Liver (tissue), 9 donors: ENCODE measurements around the gene IFT25. TPM values are rescaled to one million over a fixed set of nuclear protein-coding genes. Genes with fewer than 3 reads are reported as not detected.

Source experiments
- DNase-seq: peaks from one replicate; pipeline ENCODE4 v3.0.0-alpha.2; 2017; ENCODE audit warnings: low spot score
- H3K27ac ChIP-seq, 2 donors: one replicate each; pipeline ENCODE4 v1.7.0; 2013; ENCODE audit warnings: inconsistent platforms in 2 of 2, low read length in 2 of 2, control low read depth in 1 of 2, low read depth in 1 of 2, mild to moderate bottlenecking in 1 of 2
- H3K27me3 ChIP-seq, 4 donors: one replicate each; pipeline versions ENCODE4 v1.6.1 to v1.7.0; 2013; ENCODE audit warnings: low read length in 3 of 4, inconsistent platforms in 1 of 4, mild to moderate bottlenecking in 1 of 4, moderate library complexity in 1 of 4; ENCODE audit not compliant: control insufficient read depth in 4 of 4, insufficient read depth in 4 of 4
- H3K36me3 ChIP-seq, 4 donors: one replicate each; pipeline versions ENCODE4 v1.6.1 to v1.7.0; 2013; ENCODE audit warnings: low read length in 3 of 4, mild to moderate bottlenecking in 3 of 4, low read depth in 1 of 4, moderate library complexity in 1 of 4; ENCODE audit not compliant: control insufficient read depth in 4 of 4, insufficient read depth in 3 of 4
- H3K4me1 ChIP-seq, 4 donors: one replicate each; pipeline versions ENCODE4 v1.6.1 to v1.7.0; 2013; ENCODE audit warnings: low read length in 3 of 4, mild to moderate bottlenecking in 3 of 4, moderate library complexity in 1 of 4; ENCODE audit not compliant: control insufficient read depth in 4 of 4, insufficient read depth in 4 of 4
- H3K4me3 ChIP-seq, 3 donors: one replicate each; pipeline versions ENCODE4 v1.6.1 to v1.7.0; 2013; ENCODE audit warnings: low read length in 3 of 3, control low read depth in 1 of 3, low read depth in 1 of 3, mild to moderate bottlenecking in 1 of 3
- H3K9ac ChIP-seq, 2 donors: one replicate each; pipeline ENCODE4 v1.7.0; 2013; ENCODE audit warnings: low read length in 2 of 2, mild to moderate bottlenecking in 2 of 2, moderate library complexity in 2 of 2, control low read depth in 1 of 2, low read depth in 1 of 2
- H3K9me3 ChIP-seq, 4 donors: one replicate each; pipeline versions ENCODE4 v1.6.1 to v1.7.0; 2013; ENCODE audit warnings: low read length in 3 of 4; ENCODE audit not compliant: control insufficient read depth in 4 of 4
- ATF3 ChIP-seq: IDR thresholded peaks from 2 replicates; pipeline ENCODE4 v1.6.1; 2016; ENCODE audit warnings: antibody characterized with exemption
- EGR1 ChIP-seq, 2 donors: IDR thresholded peaks; 2 replicates each; pipeline ENCODE4 v1.6.1; 2016 to 2018; ENCODE audit warnings: antibody characterized with exemption in 2 of 2, low read depth in 2 of 2
- FOXA1 ChIP-seq: IDR thresholded peaks from 2 replicates; pipeline ENCODE4 v1.6.1; 2016; ENCODE audit warnings: antibody characterized with exemption
- FOXA2 ChIP-seq: IDR thresholded peaks from 2 replicates; pipeline ENCODE4 v1.6.1; 2016; ENCODE audit warnings: antibody characterized with exemption
- HNF4A ChIP-seq, 2 donors: conservative IDR thresholded peaks; 2 replicates each; pipeline ENCODE4 v1.6.1; 2016; ENCODE audit warnings: antibody characterized with exemption in 2 of 2, mild to moderate bottlenecking in 2 of 2
- HNF4G ChIP-seq: IDR thresholded peaks from 2 replicates; pipeline ENCODE4 v1.6.1; 2016; ENCODE audit warnings: antibody characterized with exemption
- JUND ChIP-seq, 2 donors: IDR thresholded peaks; 2 replicates each; pipeline ENCODE4 v1.6.1; 2016; ENCODE audit warnings: antibody characterized with exemption in 2 of 2
- MAX ChIP-seq: IDR thresholded peaks from 2 replicates; pipeline ENCODE4 v1.6.1; 2016; ENCODE audit warnings: antibody characterized with exemption
- NR2F2 ChIP-seq: IDR thresholded peaks from 2 replicates; pipeline ENCODE4 v1.6.1; 2016; ENCODE audit warnings: antibody characterized with exemption
- RAD21 ChIP-seq, 2 donors: IDR thresholded peaks; 2 replicates each; pipeline ENCODE4 v1.6.1; 2016; ENCODE audit warnings: antibody characterized with exemption in 2 of 2, mild to moderate bottlenecking in 2 of 2
- REST ChIP-seq: IDR thresholded peaks from 2 replicates; pipeline ENCODE4 v1.6.1; 2016; ENCODE audit warnings: antibody characterized with exemption, mild to moderate bottlenecking
- RXRA ChIP-seq, 2 donors: IDR thresholded peaks; 2 replicates each; pipeline ENCODE4 v1.6.1; 2017 to 2018; ENCODE audit warnings: antibody characterized with exemption in 2 of 2, mild to moderate bottlenecking in 1 of 2
- SP1 ChIP-seq: IDR thresholded peaks from 2 replicates; pipeline ENCODE4 v1.6.1; 2018; ENCODE audit warnings: antibody characterized with exemption, mild to moderate bottlenecking
- TAF1 ChIP-seq: conservative IDR thresholded peaks from 2 replicates; pipeline ENCODE4 v1.6.1; 2016; ENCODE audit warnings: antibody characterized with exemption, mild to moderate bottlenecking
- YY1 ChIP-seq: IDR thresholded peaks from 2 replicates; pipeline ENCODE4 v1.6.1; 2016; ENCODE audit warnings: antibody characterized with exemption, mild to moderate bottlenecking
- WGBS: extraction: QIAGEN DNeasy Blood & Tissue Kit; methylation state at CpG from one replicate; pipeline ENCODE4 v1.1.7; 2013; 5-methylcytosine and 5-hydroxymethylcytosine counted together
- polyA plus RNA-seq, 2 donors: library from polyadenylated mRNA; stranded (reverse) in 1 of 2; unstranded in 1 of 2; fragments of 200-250 nt in 1 of 2; fragments of >200 nt in 1 of 2; fragmentation: Nextera tagmentation in 1 of 2; extraction: Ambion mirVana in 1 of 2; gene quantifications; one replicate each; pipeline versions ENCODE4 v1.2.1 to v1.2.3, GENCODE V29; 2013 to 2015
- total RNA-seq, 2 donors: library from RNA; depleted of rRNA; stranded (reverse); fragments of >200 nt; gene quantifications; one replicate each; pipeline ENCODE4 v1.2.3, GENCODE V29; 2014
- TF ChIP-seq, protein P1 (sequence below): IDR thresholded peaks from 2 replicates; pipeline ENCODE4 v1.6.1; 2016; ENCODE audit warnings: antibody characterized with exemption
- TF ChIP-seq, protein P2 (sequence below): fragments of 150-350 bp; IDR thresholded peaks from 2 replicates; pipeline ENCODE4 v1.5.1; 2017; ENCODE audit warnings: improper control_type of control experiment, low read depth, low read length; ENCODE audit not compliant: missing input control
- donor health status: healthy.
- donor health status: healthy.
- donor health status: healthy.
- donor health status: healthy.
- donor health status: healthy.

The IFT25 gene
- total and polyA plus RNA-seq, 4 donors: 8.6 to 37.4 (median 15.6) TPM

GRCh38 chr1:53968125-53968513 lies 22.6 kb upstream of the IFT25 start:
- WGBS: 52% methylated on average over 2 of the region's 2 CpGs
- H3K9me3 ChIP-seq: no peaks in the 10 kb centered on the region
- H3K9ac ChIP-seq: no peak overlapping the region
- TF ChIP-seq JUND (IDR thresholded peaks at IDR 0.05) (peak in 1 of 2 donors; percentile 15), ATF3 (no peak), RAD21 (IDR thresholded peaks at IDR 0.05) (no peak), YY1 (no peak), SP1 (no peak), NR2F2 (no peak)
- H3K4me1 ChIP-seq: peaks cover 7 to 29% (median 23%) of the 10 kb centered on the region in 4 donors
- peaks cover 5 to 10% (median 8%) of the 10 kb centered on the region in 4 donors for H3K36me3 ChIP-seq
- H3K27ac ChIP-seq: no peak overlapping the region
- DNase-seq: no peak
- no peak overlapping the region for H3K4me3 ChIP-seq
- no peaks in the 10 kb centered on the region for H3K27me3 ChIP-seq

- no peaks in the 10 kb centered on the region for H3K27me3 ChIP-seq
- no peak overlapping the region for H3K9ac ChIP-seq
- peak overlapping the region in 1 of 2 donors; percentile 38 for H3K27ac ChIP-seq
- TF ChIP-seq RXRA (IDR thresholded peaks at IDR 0.05) (no peak), ATF3 (no peak), FOXA2 (no peak), NR2F2 (no peak), HNF4G (no peak), SP1 (no peak), FOXA1 (no peak), REST (no peak), EGR1 (IDR thresholded peaks at IDR 0.05; ENCODE audit: low read depth in 2 of 2) (no peak), TAF1 (no peak), HNF4A (conservative IDR thresholded peaks at IDR 0.05) (no peak), RAD21 (IDR thresholded peaks at IDR 0.05) (no peak), JUND (IDR thresholded peaks at IDR 0.05) (no peak), MAX (no peak)
- TF ChIP-seq, protein P1, sequence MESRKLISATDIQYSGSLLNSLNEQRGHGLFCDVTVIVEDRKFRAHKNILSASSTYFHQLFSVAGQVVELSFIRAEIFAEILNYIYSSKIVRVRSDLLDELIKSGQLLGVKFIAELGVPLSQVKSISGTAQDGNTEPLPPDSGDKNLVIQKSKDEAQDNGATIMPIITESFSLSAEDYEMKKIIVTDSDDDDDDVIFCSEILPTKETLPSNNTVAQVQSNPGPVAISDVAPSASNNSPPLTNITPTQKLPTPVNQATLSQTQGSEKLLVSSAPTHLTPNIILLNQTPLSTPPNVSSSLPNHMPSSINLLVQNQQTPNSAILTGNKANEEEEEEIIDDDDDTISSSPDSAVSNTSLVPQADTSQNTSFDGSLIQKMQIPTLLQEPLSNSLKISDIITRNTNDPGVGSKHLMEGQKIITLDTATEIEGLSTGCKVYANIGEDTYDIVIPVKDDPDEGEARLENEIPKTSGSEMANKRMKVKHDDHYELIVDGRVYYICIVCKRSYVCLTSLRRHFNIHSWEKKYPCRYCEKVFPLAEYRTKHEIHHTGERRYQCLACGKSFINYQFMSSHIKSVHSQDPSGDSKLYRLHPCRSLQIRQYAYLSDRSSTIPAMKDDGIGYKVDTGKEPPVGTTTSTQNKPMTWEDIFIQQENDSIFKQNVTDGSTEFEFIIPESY: no peak
- TF ChIP-seq, protein P2, sequence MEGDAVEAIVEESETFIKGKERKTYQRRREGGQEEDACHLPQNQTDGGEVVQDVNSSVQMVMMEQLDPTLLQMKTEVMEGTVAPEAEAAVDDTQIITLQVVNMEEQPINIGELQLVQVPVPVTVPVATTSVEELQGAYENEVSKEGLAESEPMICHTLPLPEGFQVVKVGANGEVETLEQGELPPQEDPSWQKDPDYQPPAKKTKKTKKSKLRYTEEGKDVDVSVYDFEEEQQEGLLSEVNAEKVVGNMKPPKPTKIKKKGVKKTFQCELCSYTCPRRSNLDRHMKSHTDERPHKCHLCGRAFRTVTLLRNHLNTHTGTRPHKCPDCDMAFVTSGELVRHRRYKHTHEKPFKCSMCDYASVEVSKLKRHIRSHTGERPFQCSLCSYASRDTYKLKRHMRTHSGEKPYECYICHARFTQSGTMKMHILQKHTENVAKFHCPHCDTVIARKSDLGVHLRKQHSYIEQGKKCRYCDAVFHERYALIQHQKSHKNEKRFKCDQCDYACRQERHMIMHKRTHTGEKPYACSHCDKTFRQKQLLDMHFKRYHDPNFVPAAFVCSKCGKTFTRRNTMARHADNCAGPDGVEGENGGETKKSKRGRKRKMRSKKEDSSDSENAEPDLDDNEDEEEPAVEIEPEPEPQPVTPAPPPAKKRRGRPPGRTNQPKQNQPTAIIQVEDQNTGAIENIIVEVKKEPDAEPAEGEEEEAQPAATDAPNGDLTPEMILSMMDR: no peak
- 54% methylated on average over 7 of the region's 7 CpGs for WGBS
- H3K9me3 ChIP-seq: no peaks in the 10 kb centered on the region
- DNase-seq: no peak
- H3K4me1 ChIP-seq: peaks cover 7 to 29% (median 23%) of the 10 kb centered on the region in 4 donors
- H3K36me3 ChIP-seq: peaks cover 5 to 15% (median 12%) of the 10 kb centered on the region in 4 donors
- H3K4me3 ChIP-seq: no peak overlapping the region
Measured at GRCh38 chr1:53967409-53968124, 22.1 kb upstream of the IFT25 start.
